A673 (cell line): ENCODE data around the gene SDK1. TPM values are rescaled to one million over a fixed set of nuclear protein-coding genes. Genes with fewer than 3 reads are reported as not detected.

Experiments
- BruUV-seq: library from RNA; stranded (reverse); fragments of 400-500 nt; replicated peaks from 2 replicates; lab custom pipeline; 2021; lab: Mats Ljungman, UMichigan
- CTCF ChIA-PET: fragments of 300-600 bp; sonication (Branson Sonifier 250); formaldehyde crosslinking; loops from one replicate; lab custom pipeline; 2022; ENCODE audit warnings: antibody characterized with exemption; lab: Charles Lee
- POLR2A ChIA-PET: fragments of 300-600 bp; sonication (Branson Sonifier 250); formaldehyde crosslinking; loops from one replicate; lab custom pipeline; 2022; ENCODE audit warnings: antibody characterized with exemption; ENCODE audit not compliant: low non-redundant PET; lab: Charles Lee
- DNase-seq: peaks from one replicate; pipeline ENCODE4 v3.0.0-alpha.2; 2015; ENCODE audit warnings: low spot score
- H3K27ac ChIP-seq: fragments of 200-600 bp; sonication (generic); 2 replicates; pipeline ENCODE4 v1.5.1; 2016; ENCODE audit warnings: mixed run types, low read depth, mild to moderate bottlenecking, mixed read lengths, antibody characterized with exemption, low read length; ENCODE audit not compliant: poor library complexity, severe bottlenecking
- H3K27me3 ChIP-seq: fragments of 200-600 bp; sonication (generic); replicated peaks from 2 replicates; pipeline ENCODE4 v1.6.1; 2017; ENCODE audit warnings: mixed run types, low read depth, mild to moderate bottlenecking, mixed read lengths, antibody characterized with exemption, low read length; ENCODE audit not compliant: insufficient read depth, poor library complexity
- H3K36me3 ChIP-seq: fragments of 200-600 bp; sonication (generic); 2 replicates; pipeline ENCODE4 v1.6.1; 2016; ENCODE audit warnings: mixed run types, mild to moderate bottlenecking, mixed read lengths, antibody characterized with exemption, low read length; ENCODE audit not compliant: insufficient read depth, poor library complexity, severe bottlenecking
- H3K4me1 ChIP-seq: fragments of 200-600 bp; sonication (generic); 2 replicates; pipeline ENCODE4 v1.6.1; 2017; ENCODE audit warnings: mixed run types, mild to moderate bottlenecking, mixed read lengths, antibody characterized with exemption, low read length; ENCODE audit not compliant: insufficient read depth, poor library complexity, severe bottlenecking
- H3K4me3 ChIP-seq: fragments of 200-600 bp; sonication (generic); 2 replicates; pipeline ENCODE4 v1.5.1; 2016; ENCODE audit warnings: low read depth, mixed run types, mild to moderate bottlenecking, mixed read lengths, low read length; ENCODE audit not compliant: poor library complexity, severe bottlenecking
- H3K9me3 ChIP-seq: fragments of 200-600 bp; sonication (generic); 2 replicates; pipeline ENCODE4 v1.6.1; 2016; ENCODE audit warnings: mixed run types, low read depth, mild to moderate bottlenecking, mixed read lengths, antibody characterized with exemption, low read length; ENCODE audit not compliant: poor library complexity, severe bottlenecking
- EZH2 ChIP-seq: fragments of 200-600 bp; sonication (generic); IDR thresholded peaks from 2 replicates; pipeline ENCODE4 v1.6.1; 2017; ENCODE audit warnings: borderline replicate concordance, low read depth, mild to moderate bottlenecking, mixed read lengths, antibody characterized with exemption, low read length; ENCODE audit not compliant: poor library complexity, severe bottlenecking
- intact Hi-C: fragments of 100-400 bp; cut with micrococcal nuclease; formaldehyde crosslinking; loops from one replicate; pipeline ENCODE4 v1.10.0; 2022; ENCODE audit not compliant: unreplicated experiment
- total RNA-seq: library from RNA; stranded (reverse); gene quantifications from 2 replicates; pipeline ENCODE4 v1.2.3, GENCODE V29; 2021
- TF ChIP-seq, protein P1 (sequence below): fragments of 300-800, 200-600 bp; sonication (generic); conservative IDR thresholded peaks from 2 replicates; pipeline ENCODE4 v1.5.1; 2017; ENCODE audit warnings: low read depth, mild to moderate bottlenecking, antibody characterized with exemption, low read length, moderate library complexity, mixed read lengths

Gene SDK1
- total RNA-seq, 1 experiment from 2014 or later, result 14.7 TPM

DNA sequence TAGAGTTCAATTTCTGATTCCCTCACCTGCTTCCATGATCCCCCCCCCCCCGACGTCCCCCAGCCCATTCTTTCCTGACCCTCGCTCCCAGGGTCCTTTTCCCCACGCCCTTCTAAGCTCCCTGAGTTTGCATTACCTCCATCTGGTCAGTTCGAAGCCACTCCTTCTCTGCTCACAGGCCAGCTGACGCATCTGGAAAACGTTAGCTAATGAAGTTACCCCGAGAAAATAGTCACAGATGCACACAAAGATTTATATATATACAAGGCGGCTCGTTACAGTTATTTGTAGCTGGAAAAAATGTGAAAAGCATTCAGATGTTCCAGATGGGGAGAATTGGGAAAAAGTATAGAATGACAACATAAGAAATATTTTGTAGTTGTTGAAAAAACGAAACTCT, 751.1 kb downstream of the SDK1 start:
- ChIA-PET POLR2A (no interaction called here), CTCF (no interaction called here)
- intact Hi-C loops, result no loop called here

GRCh38 chr7:4054158-4054557, 753.1 kb downstream of the SDK1 start:
- intact Hi-C loops, result no loop called here
- Histone ChIP-seq H3K4me3 (no peak overlapping the region), H3K4me1 (no peaks in the 10 kb centered on the region), H3K27me3 (no peaks in the 10 kb centered on the region), H3K27ac (no peak overlapping the region), H3K36me3 (no peaks in the 10 kb centered on the region), H3K9me3 (no peaks in the 10 kb centered on the region)
- DNase-seq, result no peak
- ChIA-PET CTCF (no interaction called here), POLR2A (no interaction called here)
- BruUV-seq, result no TSS peak
- no peak for TF ChIP-seq EZH2
- TF ChIP-seq, protein P1, sequence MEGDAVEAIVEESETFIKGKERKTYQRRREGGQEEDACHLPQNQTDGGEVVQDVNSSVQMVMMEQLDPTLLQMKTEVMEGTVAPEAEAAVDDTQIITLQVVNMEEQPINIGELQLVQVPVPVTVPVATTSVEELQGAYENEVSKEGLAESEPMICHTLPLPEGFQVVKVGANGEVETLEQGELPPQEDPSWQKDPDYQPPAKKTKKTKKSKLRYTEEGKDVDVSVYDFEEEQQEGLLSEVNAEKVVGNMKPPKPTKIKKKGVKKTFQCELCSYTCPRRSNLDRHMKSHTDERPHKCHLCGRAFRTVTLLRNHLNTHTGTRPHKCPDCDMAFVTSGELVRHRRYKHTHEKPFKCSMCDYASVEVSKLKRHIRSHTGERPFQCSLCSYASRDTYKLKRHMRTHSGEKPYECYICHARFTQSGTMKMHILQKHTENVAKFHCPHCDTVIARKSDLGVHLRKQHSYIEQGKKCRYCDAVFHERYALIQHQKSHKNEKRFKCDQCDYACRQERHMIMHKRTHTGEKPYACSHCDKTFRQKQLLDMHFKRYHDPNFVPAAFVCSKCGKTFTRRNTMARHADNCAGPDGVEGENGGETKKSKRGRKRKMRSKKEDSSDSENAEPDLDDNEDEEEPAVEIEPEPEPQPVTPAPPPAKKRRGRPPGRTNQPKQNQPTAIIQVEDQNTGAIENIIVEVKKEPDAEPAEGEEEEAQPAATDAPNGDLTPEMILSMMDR, result no peak

More for the DNA sequence above, 751.1 kb downstream of the SDK1 start:
- Histone ChIP-seq H3K27me3 (no peaks in the 10 kb centered on the region), H3K4me1 (no peaks in the 10 kb centered on the region), H3K27ac (no peak overlapping the region), H3K4me3 (no peak overlapping the region), H3K36me3 (no peaks in the 10 kb centered on the region), H3K9me3 (no peaks in the 10 kb centered on the region)
- BruUV-seq, result no TSS peak
- no peak for TF ChIP-seq EZH2
- TF ChIP-seq, protein P1, result no peak
- no peak for DNase-seq

DNA sequence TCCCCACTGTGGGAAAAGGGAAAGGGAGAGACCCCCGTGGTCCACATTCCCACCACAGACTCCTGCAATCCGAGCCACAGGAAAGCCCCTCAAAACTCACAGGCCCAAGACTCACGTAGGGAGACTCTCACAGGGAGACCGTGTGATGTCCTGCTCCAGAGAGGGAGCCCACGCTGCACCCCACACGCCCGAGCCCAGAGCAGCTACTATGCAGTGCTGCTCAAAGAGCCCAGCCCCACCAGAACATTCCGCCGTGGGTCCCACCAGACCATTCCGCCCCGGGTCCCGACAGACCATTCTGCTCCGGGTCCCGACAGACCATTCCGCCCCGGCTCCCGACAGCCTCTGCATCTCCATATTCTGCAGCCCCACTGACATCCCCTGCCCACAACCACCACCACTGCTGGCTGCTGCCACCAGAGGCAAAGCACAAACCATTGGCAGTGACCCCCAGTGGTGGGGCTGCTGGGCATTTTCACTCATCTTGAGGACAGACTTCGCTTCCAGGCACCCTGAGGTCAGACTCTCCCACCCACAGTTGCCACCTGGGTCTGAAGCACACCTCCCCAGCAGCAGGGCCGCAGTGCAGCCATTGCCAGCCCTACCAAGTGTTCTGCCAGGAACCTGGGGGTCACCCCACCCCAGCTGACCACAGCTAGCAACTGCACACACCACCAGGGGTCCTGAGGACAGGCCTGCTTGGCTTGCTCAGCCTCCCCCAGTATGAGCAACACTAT, 755.7 kb downstream of the SDK1 start:
- no TSS peak for BruUV-seq
- ChIA-PET POLR2A (no interaction called here), CTCF (no interaction called here)
- H3K9me3 ChIP-seq, result no peaks in the 10 kb centered on the region
- intact Hi-C loops, result no loop called here
- H3K4me3 ChIP-seq, result no peak overlapping the region
- H3K27ac ChIP-seq, result no peak overlapping the region
- no peak for DNase-seq
- TF ChIP-seq, protein P1, result no peak
- TF ChIP-seq EZH2, result no peak
- no peaks in the 10 kb centered on the region for H3K4me1 ChIP-seq
- no peaks in the 10 kb centered on the region for H3K27me3 ChIP-seq
- no peaks in the 10 kb centered on the region for H3K36me3 ChIP-seq
